GM18861 (cell line): Measurements from ENCODE around the gene KHDC4.

Source experiments
- ATAC-seq: cut with Tn5 transposase; IDR thresholded peaks from one replicate; pipeline ENCODE4 v1.9.1; 2021; ENCODE audit not compliant: unreplicated experiment

The KHDC4 gene

GRCh38 chr1:155872527-155872926 is 61.7 kb downstream of the KHDC4 start:
- ATAC-seq = no peak

- no peak for ATAC-seq
Measured at GRCh38 chr1:155871390-155871789, 62.8 kb downstream of the KHDC4 start.

- no peak for ATAC-seq
Measured at GRCh38 chr1:155867766-155868165, 66.4 kb downstream of the KHDC4 start.

GRCh38 chr1:155864393-155864792 is 69.8 kb downstream of the KHDC4 start:
- ATAC-seq = no peak
